IMR-90 (cell line): Measurements from ENCODE around the gene MAP2. TPM values are rescaled to one million over a fixed set of nuclear protein-coding genes. Genes with fewer than 3 reads are reported as not detected.

ENCODE experiments used
- ATAC-seq: fragments of 200-7000 bp; cut with Tn5 transposase; 2 replicates; pipeline ENCODE4 v1.9.1; 2020; ENCODE audit warnings: low read depth, mild to moderate bottlenecking, moderate library complexity
- BruUV-seq: library from RNA; stranded (reverse); fragments of 400-500 nt; replicated peaks from 2 replicates; lab custom pipeline; 2021; lab: Mats Ljungman, UMichigan
- CTCF ChIA-PET: fragments of 300-600 bp; formaldehyde crosslinking; extraction: SDS; loops from one replicate; lab custom pipeline; 2021; ENCODE audit warnings: antibody characterized with exemption; lab: Yijun Ruan, JAX
- POLR2A ChIA-PET: fragments of 300-600 bp; sonication (Branson Sonifier 250); formaldehyde crosslinking; loops from one replicate; lab custom pipeline; 2022; ENCODE audit warnings: antibody characterized with exemption; ENCODE audit not compliant: unreplicated experiment; lab: Charles Lee
- DNase-seq: peaks from one replicate; pipeline ENCODE4 v3.0.0; 2013
- H2AFZ ChIP-seq: replicated peaks from 2 replicates; pipeline ENCODE3; 2013; ENCODE audit warnings: low read length, mild to moderate bottlenecking; ENCODE audit not compliant: poor library complexity
- H2AK5ac ChIP-seq: 2 replicates; pipeline ENCODE4 v1.6.1; 2013; ENCODE audit warnings: low read depth, low read length, inconsistent platforms
- H2AK9ac ChIP-seq: replicated peaks from 2 replicates; pipeline ENCODE3; 2013; ENCODE audit warnings: mild to moderate bottlenecking, low read depth, low read length, moderate library complexity; ENCODE audit not compliant: poor library complexity
- H2BK120ac ChIP-seq: 2 replicates; pipeline ENCODE4 v1.6.1; 2013; ENCODE audit warnings: low read depth, low read length, inconsistent platforms
- H2BK15ac ChIP-seq: 3 replicates; pipeline ENCODE4 v1.6.1; 2013; ENCODE audit warnings: low read depth, low read length, inconsistent platforms
- H2BK20ac ChIP-seq: 2 replicates; pipeline ENCODE4 v1.6.1; 2013; ENCODE audit warnings: low read depth, mild to moderate bottlenecking, inconsistent platforms, low read length, moderate library complexity
- H2BK5ac ChIP-seq: 2 replicates; pipeline ENCODE4 v1.6.1; 2013; ENCODE audit warnings: mild to moderate bottlenecking, low read depth, low read length, inconsistent platforms; ENCODE audit not compliant: poor library complexity, severe bottlenecking
- H3K14ac ChIP-seq: replicated peaks from 2 replicates; pipeline ENCODE4 v1.6.1; 2013; ENCODE audit warnings: low read depth, low read length, inconsistent platforms
- H3K18ac ChIP-seq: 2 replicates; pipeline ENCODE4 v1.6.1; 2013; ENCODE audit warnings: low read depth, low read length, control low read depth
- H3K23ac ChIP-seq: 2 replicates; pipeline ENCODE4 v1.6.1; 2013; ENCODE audit warnings: low read depth, low read length, inconsistent platforms
- H3K27ac ChIP-seq: 2 replicates; pipeline ENCODE4 v1.5.1; 2013; ENCODE audit warnings: mild to moderate bottlenecking, control low read depth, low read length; ENCODE audit not compliant: insufficient read depth
- H3K27me3 ChIP-seq: 2 replicates; pipeline ENCODE4 v1.6.1; 2013; ENCODE audit warnings: low read length; ENCODE audit not compliant: control insufficient read depth, insufficient read depth
- H3K36me3 ChIP-seq: 2 replicates; pipeline ENCODE4 v1.6.1; 2013; ENCODE audit warnings: low read length, mixed read lengths; ENCODE audit not compliant: control insufficient read depth, insufficient read depth
- H3K4ac ChIP-seq: 2 replicates; pipeline ENCODE4 v1.6.1; 2013; ENCODE audit warnings: low read depth, low read length, inconsistent platforms
- H3K4me1 ChIP-seq: 2 replicates; pipeline ENCODE4 v1.6.1; 2013; ENCODE audit warnings: low read length, mixed read lengths; ENCODE audit not compliant: control insufficient read depth, insufficient read depth
- H3K4me2 ChIP-seq: 2 replicates; pipeline ENCODE4 v1.6.1; 2013; ENCODE audit warnings: low read depth, mild to moderate bottlenecking, control low read depth, low read length, moderate library complexity
- H3K4me3 ChIP-seq: 2 replicates; pipeline ENCODE4 v1.5.1; 2013; ENCODE audit warnings: low read depth, mild to moderate bottlenecking, control low read depth, low read length, moderate library complexity; ENCODE audit not compliant: insufficient read depth
- H3K56ac ChIP-seq: 2 replicates; pipeline ENCODE4 v1.6.1; 2013; ENCODE audit warnings: low read length, inconsistent platforms; ENCODE audit not compliant: insufficient read depth; ENCODE audit errors: extremely low read depth
- H3K79me1 ChIP-seq, 2 experiments: 2 replicates each; pipeline ENCODE4 v1.6.1; 2013; ENCODE audit warnings: low read length in 2 of 2, inconsistent platforms in 1 of 2, low read depth in 1 of 2
- H3K9ac ChIP-seq: 2 replicates; pipeline ENCODE4 v1.6.1; 2013; ENCODE audit warnings: low read depth, low read length, control low read depth
- H3K9me1 ChIP-seq: 2 replicates; pipeline ENCODE4 v1.6.1; 2013; ENCODE audit warnings: low read length, inconsistent platforms; ENCODE audit not compliant: insufficient read depth
- H3K9me3 ChIP-seq: 2 replicates; pipeline ENCODE4 v1.6.1; 2013; ENCODE audit warnings: low read length; ENCODE audit not compliant: control insufficient read depth, insufficient read depth
- H4K20me1 ChIP-seq: 2 replicates; pipeline ENCODE4 v1.6.1; 2013; ENCODE audit warnings: low read length, inconsistent platforms; ENCODE audit not compliant: insufficient read depth
- H4K5ac ChIP-seq: 2 replicates; pipeline ENCODE4 v1.6.1; 2013; ENCODE audit warnings: mild to moderate bottlenecking, low read depth, low read length, control low read depth
- H4K8ac ChIP-seq, 2 experiments: 2 replicates each; pipeline ENCODE4 v1.6.1; 2013; ENCODE audit warnings: low read depth in 2 of 2, low read length in 2 of 2, control low read depth in 1 of 2, inconsistent platforms in 1 of 2
- H4K91ac ChIP-seq: 2 replicates; pipeline ENCODE4 v1.6.1; 2013; ENCODE audit warnings: low read depth, low read length, inconsistent platforms; ENCODE audit not compliant: insufficient read depth
- BHLHE40 ChIP-seq: fragments of 150-350 bp; IDR thresholded peaks from 2 replicates; pipeline ENCODE4 v1.6.1; 2016; ENCODE audit warnings: mild to moderate bottlenecking, low read depth, low read length
- CEBPB ChIP-seq: IDR thresholded peaks from 2 replicates; pipeline ENCODE4 v1.6.1; 2012; ENCODE audit warnings: low read depth, low read length, improper control_type of control experiment
- CHD1 ChIP-seq: IDR thresholded peaks from 2 replicates; pipeline ENCODE4 v1.6.1; 2012; ENCODE audit warnings: low read depth, low read length, improper control_type of control experiment
- FOS ChIP-seq: fragments of 150-350 bp; IDR thresholded peaks from 2 replicates; pipeline ENCODE4 v1.6.1; 2016; ENCODE audit warnings: low read depth, low read length
- MAFK ChIP-seq: IDR thresholded peaks from 2 replicates; pipeline ENCODE4 v1.6.1; 2012; ENCODE audit warnings: low read depth, low read length, improper control_type of control experiment
- MAZ ChIP-seq: IDR thresholded peaks from 2 replicates; pipeline ENCODE4 v1.6.1; 2012; ENCODE audit warnings: low read depth, mild to moderate bottlenecking, low read length, improper control_type of control experiment, moderate library complexity, borderline replicate concordance
- MXI1 ChIP-seq: IDR thresholded peaks from 2 replicates; pipeline ENCODE4 v1.6.1; 2012; ENCODE audit warnings: low read depth, mild to moderate bottlenecking, low read length, moderate library complexity, borderline replicate concordance
- NFE2L2 ChIP-seq: fragments of 150-350 bp; IDR thresholded peaks from 2 replicates; pipeline ENCODE4 v1.6.1; 2016; ENCODE audit warnings: low read depth, mild to moderate bottlenecking, low read length
- POLR2A ChIP-seq: IDR thresholded peaks from 2 replicates; pipeline ENCODE4 v1.6.1; 2012; ENCODE audit warnings: mild to moderate bottlenecking, low read depth, low read length
- RAD21 ChIP-seq: IDR thresholded peaks from 2 replicates; pipeline ENCODE4 v1.6.1; 2012; ENCODE audit warnings: low read length, improper control_type of control experiment
- RCOR1 ChIP-seq: IDR thresholded peaks from 2 replicates; pipeline ENCODE4 v1.6.1; 2012; ENCODE audit warnings: mild to moderate bottlenecking, low read length, improper control_type of control experiment; ENCODE audit not compliant: insufficient replicate concordance
- RFX5 ChIP-seq: IDR thresholded peaks from 2 replicates; pipeline ENCODE4 v1.8.0; 2012; ENCODE audit warnings: low read depth, mild to moderate bottlenecking, low read length, moderate library complexity
- SMC3 ChIP-seq: fragments of 150-350 bp; IDR thresholded peaks from 2 replicates; pipeline ENCODE4 v1.6.1; 2016; ENCODE audit warnings: low read depth, mild to moderate bottlenecking, antibody characterized with exemption, low read length, moderate library complexity
- dilution Hi-C: fragments of 300-500 bp; cut with HindIII; formaldehyde crosslinking; loops from one replicate; pipeline ENCODE4 v1.14.3; 2018; ENCODE audit warnings: low sequenced_read_pairs; ENCODE audit not compliant: unreplicated experiment
- in situ Hi-C: fragments of 300-500 bp; cut with MboI; formaldehyde crosslinking; loops from 3 replicates; pipeline ENCODE4 v1.14.3; 2019; ENCODE audit warnings: low sequenced_read_pairs, inconsistent platforms, mixed read lengths
- intact Hi-C: fragments of 100-400 bp; cut with micrococcal nuclease; formaldehyde crosslinking; loops from 2 replicates; pipeline ENCODE4 v1.10.0; 2022
- polyA plus RNA-seq, 3 experiments: library from polyadenylated mRNA; depleted of rRNA; stranded (reverse); fragments of >200 nt; gene quantifications; 2 replicates each; pipeline ENCODE4 v1.2.3, GENCODE V29; 2012; ENCODE audit warnings: low replicate concordance in 1 of 3
- total RNA-seq: library from RNA; depleted of rRNA; stranded (reverse); fragments of >200 nt; gene quantifications from 2 replicates; pipeline ENCODE4 v1.2.3, GENCODE V29; 2012
- TF ChIP-seq, protein P1 (sequence below): fragments of 150-350 bp; IDR thresholded peaks from 2 replicates; pipeline ENCODE4 v1.6.1; 2016; ENCODE audit warnings: low read depth, mild to moderate bottlenecking, low read length, moderate library complexity, borderline replicate concordance
- TF ChIP-seq, protein P2 (sequence below): conservative IDR thresholded peaks from 2 replicates; pipeline ENCODE4 v1.5.1; 2012; ENCODE audit warnings: mild to moderate bottlenecking, low read depth, low read length, improper control_type of control experiment
- TF ChIP-seq, protein P3 (sequence below): fragments of 150-350 bp; IDR thresholded peaks from 2 replicates; pipeline ENCODE4 v1.6.1; 2017; ENCODE audit warnings: mild to moderate bottlenecking, antibody characterized with exemption, low read length, low read depth

MAP2 gene
- total and polyA plus RNA-seq, 2 of the 4 experiments (the other 2 are of a cell fraction) = 0.29 to 0.36 TPM

DNA sequence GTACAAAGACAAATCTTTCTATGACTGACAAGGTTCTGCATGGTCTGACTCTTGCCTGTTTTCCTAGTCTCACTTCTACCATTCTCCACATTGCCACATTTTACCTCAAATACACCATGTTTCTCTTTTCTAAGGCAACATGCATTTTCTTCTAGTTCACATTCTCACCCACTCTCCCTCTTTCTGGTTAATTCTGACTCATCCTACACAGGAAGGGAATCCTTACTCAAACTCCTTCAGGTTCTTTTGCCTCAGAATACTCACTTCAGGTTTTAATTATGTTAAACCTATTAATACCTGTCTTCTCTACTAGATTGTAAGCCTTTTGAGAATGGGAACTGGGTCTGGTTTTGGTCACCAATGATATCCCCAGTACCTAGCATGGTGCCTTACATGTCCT is 47.2 kb downstream of the MAP2 start:
- in situ Hi-C loops (no loop called here), dilution Hi-C loops (no loop called here), intact Hi-C loops (no loop called here)
- ATAC-seq = no peak
- Histone ChIP-seq H4K5ac (no peak overlapping the region), H2AK9ac (no peak overlapping the region), H3K4me2 (no peak overlapping the region), H2BK15ac (no peak overlapping the region), H2AK5ac (no peak overlapping the region), H3K9me3 (no peaks in the 10 kb centered on the region), H3K14ac (no peak overlapping the region), H3K23ac (no peak overlapping the region), H3K79me1 (no peaks in the 10 kb centered on the region), H2AFZ (no peak overlapping the region), H2BK120ac (no peak overlapping the region), H3K4me1 (peaks cover 3% of the 10 kb centered on the region; the same call in 1 of the 2 replicates), H3K36me3 (no peaks in the 10 kb centered on the region), H3K9me1 (no peaks in the 10 kb centered on the region), H4K8ac (no peak overlapping the region), H3K27me3 (no peaks in the 10 kb centered on the region), H4K91ac (no peak overlapping the region), H3K9ac (no peak overlapping the region), H3K4me3 (no peak overlapping the region), H3K4ac (no peak overlapping the region), H4K20me1 (no peaks in the 10 kb centered on the region), H2BK5ac (no peak overlapping the region), H3K56ac (no peak overlapping the region), H3K27ac (no peak overlapping the region), H3K18ac (no peak overlapping the region), H2BK20ac (no peak overlapping the region)
- DNase-seq = peak; percentile 55
- TF ChIP-seq SMC3 (no peak), RAD21 (no peak), RFX5 (no peak), CHD1 (no peak), MAZ (no peak), BHLHE40 (no peak), FOS (no peak), MAFK (no peak), CEBPB (no peak), RCOR1 (no peak), MXI1 (no peak), NFE2L2 (no peak), POLR2A (no peak)
- TF ChIP-seq, protein P1, sequence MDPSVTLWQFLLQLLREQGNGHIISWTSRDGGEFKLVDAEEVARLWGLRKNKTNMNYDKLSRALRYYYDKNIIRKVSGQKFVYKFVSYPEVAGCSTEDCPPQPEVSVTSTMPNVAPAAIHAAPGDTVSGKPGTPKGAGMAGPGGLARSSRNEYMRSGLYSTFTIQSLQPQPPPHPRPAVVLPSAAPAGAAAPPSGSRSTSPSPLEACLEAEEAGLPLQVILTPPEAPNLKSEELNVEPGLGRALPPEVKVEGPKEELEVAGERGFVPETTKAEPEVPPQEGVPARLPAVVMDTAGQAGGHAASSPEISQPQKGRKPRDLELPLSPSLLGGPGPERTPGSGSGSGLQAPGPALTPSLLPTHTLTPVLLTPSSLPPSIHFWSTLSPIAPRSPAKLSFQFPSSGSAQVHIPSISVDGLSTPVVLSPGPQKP = no peak
- TF ChIP-seq, protein P2, sequence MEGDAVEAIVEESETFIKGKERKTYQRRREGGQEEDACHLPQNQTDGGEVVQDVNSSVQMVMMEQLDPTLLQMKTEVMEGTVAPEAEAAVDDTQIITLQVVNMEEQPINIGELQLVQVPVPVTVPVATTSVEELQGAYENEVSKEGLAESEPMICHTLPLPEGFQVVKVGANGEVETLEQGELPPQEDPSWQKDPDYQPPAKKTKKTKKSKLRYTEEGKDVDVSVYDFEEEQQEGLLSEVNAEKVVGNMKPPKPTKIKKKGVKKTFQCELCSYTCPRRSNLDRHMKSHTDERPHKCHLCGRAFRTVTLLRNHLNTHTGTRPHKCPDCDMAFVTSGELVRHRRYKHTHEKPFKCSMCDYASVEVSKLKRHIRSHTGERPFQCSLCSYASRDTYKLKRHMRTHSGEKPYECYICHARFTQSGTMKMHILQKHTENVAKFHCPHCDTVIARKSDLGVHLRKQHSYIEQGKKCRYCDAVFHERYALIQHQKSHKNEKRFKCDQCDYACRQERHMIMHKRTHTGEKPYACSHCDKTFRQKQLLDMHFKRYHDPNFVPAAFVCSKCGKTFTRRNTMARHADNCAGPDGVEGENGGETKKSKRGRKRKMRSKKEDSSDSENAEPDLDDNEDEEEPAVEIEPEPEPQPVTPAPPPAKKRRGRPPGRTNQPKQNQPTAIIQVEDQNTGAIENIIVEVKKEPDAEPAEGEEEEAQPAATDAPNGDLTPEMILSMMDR = no peak
- TF ChIP-seq, protein P3, sequence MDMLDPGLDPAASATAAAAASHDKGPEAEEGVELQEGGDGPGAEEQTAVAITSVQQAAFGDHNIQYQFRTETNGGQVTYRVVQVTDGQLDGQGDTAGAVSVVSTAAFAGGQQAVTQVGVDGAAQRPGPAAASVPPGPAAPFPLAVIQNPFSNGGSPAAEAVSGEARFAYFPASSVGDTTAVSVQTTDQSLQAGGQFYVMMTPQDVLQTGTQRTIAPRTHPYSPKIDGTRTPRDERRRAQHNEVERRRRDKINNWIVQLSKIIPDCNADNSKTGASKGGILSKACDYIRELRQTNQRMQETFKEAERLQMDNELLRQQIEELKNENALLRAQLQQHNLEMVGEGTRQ = no peak
- BruUV-seq = no TSS peak
- POLR2A ChIA-PET = no interaction called here
- CTCF ChIA-PET = no interaction called here
